Breast epithelium (tissue), 4 donors: ENCODE results near the gene ADD3. TPM values are rescaled to one million over a fixed set of nuclear protein-coding genes. Genes with fewer than 3 reads are reported as not detected.

Source experiments
- DNase-seq, 2 donors: peaks; one replicate each; pipeline ENCODE4 v3.0.0-alpha.2; 2019; ENCODE audit warnings: low spot score in 2 of 2
- H3K27ac ChIP-seq, 2 donors: fragments of 200-600 bp; sonication (generic) in 1 of 2; one replicate each; pipeline ENCODE4 v1.5.1; 2016 to 2019; ENCODE audit warnings: mild to moderate bottlenecking in 1 of 2
- H3K27me3 ChIP-seq, 2 donors: fragments of 200-600 bp; sonication (generic) in 1 of 2; one replicate each; pipeline versions ENCODE4 v1.5.1 to v1.6.0; 2017 to 2019; ENCODE audit warnings: control low read depth in 1 of 2, mild to moderate bottlenecking in 1 of 2
- H3K36me3 ChIP-seq: fragments of 200-600 bp; one replicate; pipeline ENCODE4 v1.5.1; 2019
- H3K4me1 ChIP-seq, 2 donors: fragments of 200-600 bp; sonication (generic); one replicate each; pipeline ENCODE4 v1.5.1; 2016 to 2019; ENCODE audit warnings: control low read depth in 1 of 2
- H3K4me3 ChIP-seq, 3 donors: fragments of 200-600 bp; sonication (generic); 1 replicate in 2 of 3; 2 replicates in 1 of 3; pipeline ENCODE4 v1.5.1; 2016 to 2019; ENCODE audit warnings: mild to moderate bottlenecking in 3 of 3, moderate library complexity in 2 of 3
- H3K9me3 ChIP-seq, 2 donors: fragments of 200-600 bp; sonication (generic) in 1 of 2; one replicate each; pipeline ENCODE4 v1.5.1; 2016 to 2019; ENCODE audit warnings: control low read depth in 1 of 2
- CTCF ChIP-seq, 3 donors: fragments of 450-650 bp; IDR thresholded peaks; one replicate each; pipeline ENCODE4 v1.5.1; 2016 to 2017; ENCODE audit warnings: antibody characterized with exemption in 3 of 3, mild to moderate bottlenecking in 3 of 3, moderate library complexity in 3 of 3
- POLR2A ChIP-seq: fragments of 450-650 bp; IDR thresholded peaks from one replicate; pipeline ENCODE4 v1.6.1; 2016; ENCODE audit warnings: antibody characterized with exemption, mild to moderate bottlenecking, moderate library complexity
- POLR2AphosphoS5 ChIP-seq, 3 donors: sonication (generic); formaldehyde crosslinking; IDR thresholded peaks; one replicate each; pipeline ENCODE4 v1.6.1; 2017; ENCODE audit warnings: antibody characterized with exemption in 3 of 3
- intact Hi-C: fragments of 100-400 bp; cut with DNase I; formaldehyde crosslinking; loops from one replicate; pipeline ENCODE4 v1.15.1; 2023; ENCODE audit warnings: low total_unique reads
- total RNA-seq, 3 donors: library from RNA; depleted of rRNA; stranded (reverse); fragments of >200 nt; gene quantifications; one replicate each; pipeline ENCODE4 v1.1.0, GENCODE V29; 2016

ADD3 gene
- total RNA-seq, 3 donors from 2014 or later: 208 to 458 (median 347) TPM

GRCh38 chr10:110172155-110172554, 164.4 kb downstream of the ADD3 start:
- DNase-seq: no peak
- no peaks in the 10 kb centered on the region for H3K4me1 ChIP-seq
- TF ChIP-seq POLR2A: no peak
- no peak for TF ChIP-seq POLR2AphosphoS5 (IDR thresholded peaks at IDR 0.05)
- no peak for TF ChIP-seq CTCF (IDR thresholded peaks at IDR 0.05)
- no peak overlapping the region for H3K4me3 ChIP-seq
- H3K27me3 ChIP-seq: no peaks in the 10 kb centered on the region
- no peaks in the 10 kb centered on the region for H3K36me3 ChIP-seq
- no peak overlapping the region for H3K27ac ChIP-seq
- no peaks in the 10 kb centered on the region for H3K9me3 ChIP-seq
- intact Hi-C loops: no loop called here

- intact Hi-C loops: no loop called here
- no peak for DNase-seq
- no peaks in the 10 kb centered on the region for H3K27me3 ChIP-seq
- no peaks in the 10 kb centered on the region for H3K9me3 ChIP-seq
- H3K4me3 ChIP-seq: no peak overlapping the region
- H3K4me1 ChIP-seq: no peaks in the 10 kb centered on the region
- TF ChIP-seq CTCF (IDR thresholded peaks at IDR 0.05) (no peak), POLR2A (no peak), POLR2AphosphoS5 (IDR thresholded peaks at IDR 0.05) (no peak)
- no peaks in the 10 kb centered on the region for H3K36me3 ChIP-seq
- H3K27ac ChIP-seq: no peak overlapping the region
Observed at GRCh38 chr10:110174201-110174600, 166.4 kb downstream of the ADD3 start.

GRCh38 chr10:110174816-110175215, 167.0 kb downstream of the ADD3 start:
- no peak for TF ChIP-seq POLR2A
- no peak for TF ChIP-seq POLR2AphosphoS5 (IDR thresholded peaks at IDR 0.05)
- TF ChIP-seq CTCF (IDR thresholded peaks at IDR 0.05): no peak
- H3K4me1 ChIP-seq: no peaks in the 10 kb centered on the region
- no peaks in the 10 kb centered on the region for H3K27me3 ChIP-seq
- no peak overlapping the region for H3K4me3 ChIP-seq
- H3K9me3 ChIP-seq: no peaks in the 10 kb centered on the region
- intact Hi-C loops: no loop called here
- DNase-seq: no peak
- H3K27ac ChIP-seq: no peak overlapping the region
- no peaks in the 10 kb centered on the region for H3K36me3 ChIP-seq

- no peak for DNase-seq
- no peaks in the 10 kb centered on the region for H3K27me3 ChIP-seq
- H3K4me3 ChIP-seq: no peak overlapping the region
- no peaks in the 10 kb centered on the region for H3K36me3 ChIP-seq
- H3K4me1 ChIP-seq: no peaks in the 10 kb centered on the region
- H3K27ac ChIP-seq: no peak overlapping the region
- TF ChIP-seq CTCF (IDR thresholded peaks at IDR 0.05) (no peak), POLR2A (no peak), POLR2AphosphoS5 (IDR thresholded peaks at IDR 0.05) (no peak)
- intact Hi-C loops: no loop called here
- no peaks in the 10 kb centered on the region for H3K9me3 ChIP-seq
Observed at GRCh38 chr10:110175406-110175805, 167.6 kb downstream of the ADD3 start.

- intact Hi-C loops: no loop called here
- no peak for DNase-seq
- H3K9me3 ChIP-seq: no peaks in the 10 kb centered on the region
Observed at GRCh38 chr10:110176141-110177030, 168.6 kb downstream of the ADD3 start.

More at GRCh38 chr10:110176141-110177030, 168.6 kb downstream of the ADD3 start:
- Histone ChIP-seq H3K4me1 (no peaks in the 10 kb centered on the region), H3K36me3 (no peaks in the 10 kb centered on the region), H3K4me3 (no peak overlapping the region), H3K27me3 (no peaks in the 10 kb centered on the region), H3K27ac (no peak overlapping the region)
- TF ChIP-seq POLR2AphosphoS5 (IDR thresholded peaks at IDR 0.05): no peak
- TF ChIP-seq CTCF (IDR thresholded peaks at IDR 0.05): no peak
- TF ChIP-seq POLR2A: no peak
